ENCODE measurements around the gene CENPU. TPM values are rescaled to one million over a fixed set of nuclear protein-coding genes. Genes with fewer than 3 reads are reported as not detected.
A peak's percentile ranks its signal among the peaks of the same experiment; 100 is the strongest.
"Not testable (repeated sequence)": the region's sequence is repeated elsewhere in the genome, so short reads cannot be mapped to it uniquely, and the experiment has no call there.

CENPU gene, protein sequence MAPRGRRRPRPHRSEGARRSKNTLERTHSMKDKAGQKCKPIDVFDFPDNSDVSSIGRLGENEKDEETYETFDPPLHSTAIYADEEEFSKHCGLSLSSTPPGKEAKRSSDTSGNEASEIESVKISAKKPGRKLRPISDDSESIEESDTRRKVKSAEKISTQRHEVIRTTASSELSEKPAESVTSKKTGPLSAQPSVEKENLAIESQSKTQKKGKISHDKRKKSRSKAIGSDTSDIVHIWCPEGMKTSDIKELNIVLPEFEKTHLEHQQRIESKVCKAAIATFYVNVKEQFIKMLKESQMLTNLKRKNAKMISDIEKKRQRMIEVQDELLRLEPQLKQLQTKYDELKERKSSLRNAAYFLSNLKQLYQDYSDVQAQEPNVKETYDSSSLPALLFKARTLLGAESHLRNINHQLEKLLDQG
- 23.1 and 52.1 TPM in 2 replicates for total RNA-seq (ENCODE audit: low replicate concordance)
- long read RNA-seq, transcript CENPU-205 (12 exons, 1,549 nt), result minor isoform, 18 of 122 reads
- long read RNA-seq, transcript CENPU-201 (13 exons, 1,998 nt), result major isoform, 96 of 122 reads
- long read RNA-seq, partial matches to known transcripts, result 3 of 122 reads
- long read RNA-seq, other reads (novel, unspliced or antisense), result 5 of 122 reads

GRCh38 chr4:184733654-184734524 lies at the start of gene CENPU:
Gene CENPU, minus strand, starts transcription at chr4:184734096. Its CDS starts 34 bp downstream, at chr4:184734062.
- Mint-ChIP-seq H3K4me3 (peak within 1 kb of the TSS; percentile 99), H3K27ac (peak within 1 kb of the TSS; percentile 99), H3K36me3 (peaks cover 3% of the 10 kb centered on the region), H3K27me3 (no peaks in the 10 kb centered on the region), H3K9me3 (no peaks in the 10 kb centered on the region), H3K4me1 (ENCODE audit: unreplicated experiment) (peaks cover 19% of the 10 kb centered on the region)
- DNase-seq (ENCODE audit: extremely low spot score, unreplicated experiment), result peak; percentile 99
- no peak for TF ChIP-seq CTCF (conservative IDR thresholded peaks at IDR 0.05)

- TF ChIP-seq CTCF (conservative IDR thresholded peaks at IDR 0.05), result no peak
- Mint-ChIP-seq H3K27me3 (no peaks in the 10 kb centered on the region), H3K4me1 (ENCODE audit: unreplicated experiment) (no peaks in the 10 kb centered on the region), H3K4me3 (no peak overlapping the region), H3K36me3 (peaks cover 13% of the 10 kb centered on the region), H3K27ac (no peak overlapping the region), H3K9me3 (no peaks in the 10 kb centered on the region)
- no peak for DNase-seq (ENCODE audit: extremely low spot score, unreplicated experiment)
These were observed 49.0 kb upstream of the CENPU start for GRCh38 chr4:184782731-184783373.

DNA sequence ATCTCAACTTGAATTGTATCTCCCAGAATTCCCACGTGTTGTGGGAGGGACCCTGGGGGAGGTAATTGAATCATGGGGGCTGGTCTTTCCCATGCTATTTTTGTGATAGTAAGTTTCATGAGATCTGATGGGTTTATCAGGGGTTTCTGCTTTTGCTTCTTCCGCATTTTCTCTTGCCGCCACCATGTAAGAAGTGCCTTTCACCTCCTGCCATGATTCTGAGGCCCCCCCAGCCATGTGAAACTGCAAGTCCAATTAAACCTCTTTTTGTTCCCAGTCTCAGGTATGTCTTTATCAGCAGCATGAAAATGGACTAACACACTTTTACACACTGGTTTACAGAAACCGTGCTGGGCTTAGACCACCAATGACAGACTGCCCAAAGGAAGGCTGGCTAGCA lies 45.3 kb upstream of the CENPU start:
- H3K27me3 Mint-ChIP-seq; H3K4me1 Mint-ChIP-seq (ENCODE audit: unreplicated experiment); H3K27ac Mint-ChIP-seq; DNase-seq (ENCODE audit: extremely low spot score, unreplicated experiment); H3K9me3 Mint-ChIP-seq; H3K4me3 Mint-ChIP-seq: not testable (repeated sequence)
- H3K36me3 Mint-ChIP-seq, result peaks cover 14% of the 10 kb centered on the region

DNA sequence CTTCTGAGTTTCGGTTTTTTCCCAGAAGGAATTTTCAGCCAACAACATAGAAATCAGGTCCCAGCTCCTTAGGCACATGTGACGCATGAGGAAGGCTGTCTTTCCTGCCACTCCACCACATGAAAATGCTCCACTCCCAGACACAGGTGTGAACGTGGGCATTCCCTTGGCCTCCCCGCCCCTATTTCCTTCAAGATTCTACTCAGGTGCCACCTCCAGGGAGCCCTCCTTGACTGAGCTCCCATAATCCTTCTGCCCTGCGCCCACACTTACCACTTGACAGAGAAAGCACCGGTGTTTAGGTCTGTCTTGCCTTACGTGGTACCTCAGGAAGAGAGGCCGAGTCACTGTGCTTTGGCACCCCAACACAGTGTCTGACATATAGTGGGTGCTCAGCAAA lies 44.4 kb upstream of the CENPU start:
- no peak for TF ChIP-seq CTCF (conservative IDR thresholded peaks at IDR 0.05)
- H3K27me3 Mint-ChIP-seq, result no peaks in the 10 kb centered on the region
- H3K27ac Mint-ChIP-seq, result no peak overlapping the region
- no peak for DNase-seq (ENCODE audit: extremely low spot score, unreplicated experiment)
- no peaks in the 10 kb centered on the region for H3K4me1 Mint-ChIP-seq (ENCODE audit: unreplicated experiment)
- no peak overlapping the region for H3K4me3 Mint-ChIP-seq
- peaks cover 14% of the 10 kb centered on the region for H3K36me3 Mint-ChIP-seq
- no peaks in the 10 kb centered on the region for H3K9me3 Mint-ChIP-seq

DNA sequence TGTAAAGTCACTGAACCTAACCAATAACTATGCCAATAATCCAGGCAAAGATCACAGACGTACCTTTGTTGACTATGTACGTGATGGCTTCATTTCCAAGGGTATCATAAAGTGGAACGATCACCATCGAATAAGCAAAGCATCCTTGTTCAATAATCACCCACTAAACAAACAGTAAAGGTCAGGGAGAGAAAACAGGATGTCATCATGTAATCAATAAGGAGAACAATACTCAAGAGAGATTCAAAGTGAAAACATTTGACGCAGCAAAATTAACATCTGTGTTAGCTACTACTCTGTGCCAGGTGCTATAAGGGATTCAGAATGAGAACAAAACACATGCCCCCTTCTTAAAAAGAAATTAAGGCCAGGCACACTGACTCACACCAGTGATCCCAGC lies 42.9 kb upstream of the CENPU start:
- Mint-ChIP-seq H3K27ac (no peak overlapping the region), H3K4me1 (ENCODE audit: unreplicated experiment) (no peaks in the 10 kb centered on the region), H3K27me3 (no peaks in the 10 kb centered on the region), H3K36me3 (peaks cover 8% of the 10 kb centered on the region), H3K4me3 (no peak overlapping the region), H3K9me3 (no peaks in the 10 kb centered on the region)
- DNase-seq (ENCODE audit: extremely low spot score, unreplicated experiment), result no peak
- TF ChIP-seq CTCF (conservative IDR thresholded peaks at IDR 0.05), result no peak

All from type B pancreatic cell (in vitro differentiated cells).